ENCODE measurements around the gene AFMID. TPM values are rescaled to one million over a fixed set of nuclear protein-coding genes. Genes with fewer than 3 reads are reported as not detected.

AFMID gene
- total and polyA plus RNA-seq, 2 donors (not counting 3 experiments of a cell fraction or from before 2014, with no cell fraction given), result 33.5 to 42.9 TPM

DNA sequence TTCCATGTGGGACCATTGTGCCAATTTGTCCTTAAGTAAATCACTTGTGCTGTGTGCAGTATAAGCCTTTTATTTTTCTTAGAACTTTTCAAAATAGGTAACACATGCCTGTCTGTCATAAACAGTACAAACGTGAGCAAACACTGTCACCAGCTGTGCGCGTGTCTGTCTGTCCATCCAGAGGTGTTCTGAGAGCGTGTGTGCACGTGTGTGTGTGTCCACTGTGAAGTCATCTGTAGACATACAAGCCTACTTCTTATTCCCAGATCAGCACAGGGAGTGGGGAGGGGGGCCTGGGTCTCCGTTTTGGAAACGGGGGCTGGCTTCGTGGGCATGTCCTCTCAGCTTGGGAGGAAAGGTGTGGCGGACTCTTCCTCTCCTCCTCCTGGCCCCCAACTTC, 53.7 kb downstream of the AFMID start:
- no peaks in the 10 kb centered on the region for H3K79me2 ChIP-seq (ENCODE audit: control insufficient read depth, insufficient read depth, low read length)
- POLR2A ChIA-PET, result no interaction called here
- no peak overlapping the region for H3K9ac ChIP-seq (replicated peaks; ENCODE audit: extremely low read depth, insufficient read depth, low read length)
- dilution Hi-C loops (cut with MboI; ENCODE audit: extremely low pct_ligation_motif_present, low sequenced_read_pairs), result no loop called here
- H3K36me3 ChIP-seq (ENCODE audit: control insufficient read depth in 2 of 2, extremely low read depth in 1 of 2, insufficient read depth in 2 of 2, low read length in 2 of 2), result no peaks in the 10 kb centered on the region
- no peaks in the 10 kb centered on the region for H3K9me3 ChIP-seq (replicated peaks; ENCODE audit: control insufficient read depth, insufficient read depth, low read length)
- no peak for FAIRE-seq
- no peaks in the 10 kb centered on the region for H3K9me1 ChIP-seq (replicated peaks; ENCODE audit: control insufficient read depth, extremely low read depth, insufficient read depth, low read length)
- H2AFZ ChIP-seq (ENCODE audit: low read depth, low read length), result no peak overlapping the region
- no TSS peak for BruUV-seq (replicated peaks)
- H3K4me3 ChIP-seq (replicated peaks in 1 of 3; ENCODE audit: insufficient read depth in 1 of 3, low read depth in 1 of 3, low read length in 3 of 3), result no peak overlapping the region
- H4K20me1 ChIP-seq (replicated peaks; ENCODE audit: control insufficient read depth, extremely low read depth, insufficient read depth, low read length), result no peaks in the 10 kb centered on the region
- H3K27me3 ChIP-seq (ENCODE audit: control insufficient read depth in 2 of 2, insufficient read depth in 2 of 2, low read length in 2 of 2), result no peaks in the 10 kb centered on the region
- CTCF ChIA-PET, result interaction anchor here (0.7 kb wide), 1 partner anchor 10 kb away, joined by 4 read pairs; no protein-coding TSS in a partner anchor
- H3K27ac ChIP-seq (ENCODE audit: insufficient read depth, low read depth, low read length), result no peak overlapping the region
- no peak for TF ChIP-seq POLR2A (IDR thresholded peaks at IDR 0.05; ENCODE audit: low read depth, low read length)
- TF ChIP-seq MYC (IDR thresholded peaks at IDR 0.05; ENCODE audit: low read depth, low read length), result no peak
- TF ChIP-seq EZH2 (IDR thresholded peaks at IDR 0.05; ENCODE audit: borderline replicate concordance, low read depth, low read length, severe bottlenecking), result no peak
- TF ChIP-seq, protein P1, sequence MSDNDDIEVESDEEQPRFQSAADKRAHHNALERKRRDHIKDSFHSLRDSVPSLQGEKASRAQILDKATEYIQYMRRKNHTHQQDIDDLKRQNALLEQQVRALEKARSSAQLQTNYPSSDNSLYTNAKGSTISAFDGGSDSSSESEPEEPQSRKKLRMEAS (IDR thresholded peaks at IDR 0.05; ENCODE audit: insufficient read depth, insufficient read length), result no peak
- TF ChIP-seq FOS (IDR thresholded peaks at IDR 0.05; ENCODE audit: borderline replicate concordance, insufficient read depth, low read length), result no peak
- TF ChIP-seq POLR2AphosphoS5 (IDR thresholded peaks at IDR 0.05; ENCODE audit: insufficient read depth, low read depth, low read length), result no peak
- no peak for TF ChIP-seq CTCF (IDR thresholded peaks at IDR 0.05; ENCODE audit: extremely low read depth in 1 of 2, insufficient read depth in 1 of 2, low read depth in 1 of 2, low read length in 2 of 2)
- no peak for TF ChIP-seq GATA2 (IDR thresholded peaks at IDR 0.05; ENCODE audit: insufficient read depth, insufficient read length, low read depth, low read length)
- no peak for TF ChIP-seq JUN (IDR thresholded peaks at IDR 0.05; ENCODE audit: borderline replicate concordance, insufficient read depth, insufficient read length, low read depth)
- H3K4me1 ChIP-seq (ENCODE audit: control insufficient read depth, extremely low read depth, insufficient read depth, low read length), result no peaks in the 10 kb centered on the region
- DNase-seq (ENCODE audit: low read depth, low spot score), result no peak
- H3K4me2 ChIP-seq (ENCODE audit: insufficient read depth, low read length), result no peak overlapping the region
- intact Hi-C loops (cut with micrococcal nuclease), result no loop called here
